Adipocyte (in vitro differentiated cells): Measurements from ENCODE around the gene GSTM4.
A peak's percentile ranks its signal among the peaks of the same experiment; 100 is the strongest.
"Not testable (repeated sequence)": the region's sequence is repeated elsewhere in the genome, so short reads cannot be mapped to it uniquely, and the experiment has no call there.

ENCODE experiments used
- DNase-seq: peaks from one replicate; pipeline ENCODE4 v3.0.0-alpha.2; 2015; ENCODE audit warnings: low read depth
- H3K27me3 ChIP-seq: replicated peaks from 2 replicates; pipeline ENCODE4 v1.7.0; 2013; ENCODE audit warnings: mild to moderate bottlenecking, low read length, moderate library complexity; ENCODE audit not compliant: control insufficient read depth, insufficient read depth
- H3K36me3 ChIP-seq: 2 replicates; pipeline ENCODE4 v1.7.0; 2013; ENCODE audit warnings: low read length, mild to moderate bottlenecking, moderate library complexity; ENCODE audit not compliant: control insufficient read depth, insufficient read depth, severe bottlenecking
- H3K4me1 ChIP-seq: 2 replicates; pipeline ENCODE4 v1.7.0; 2013; ENCODE audit warnings: mild to moderate bottlenecking, low read length, moderate library complexity; ENCODE audit not compliant: control insufficient read depth, insufficient read depth
- H3K4me3 ChIP-seq: 2 replicates; pipeline ENCODE4 v1.7.0; 2013; ENCODE audit warnings: mild to moderate bottlenecking, low read length, moderate library complexity
- H3K9ac ChIP-seq: 2 replicates; pipeline ENCODE4 v1.7.0; 2013; ENCODE audit warnings: mild to moderate bottlenecking, low read length, moderate library complexity
- H3K9me3 ChIP-seq: 2 replicates; pipeline ENCODE4 v1.7.0; 2013; ENCODE audit warnings: mild to moderate bottlenecking, low read length, moderate library complexity; ENCODE audit not compliant: control insufficient read depth

The GSTM4 gene

DNA sequence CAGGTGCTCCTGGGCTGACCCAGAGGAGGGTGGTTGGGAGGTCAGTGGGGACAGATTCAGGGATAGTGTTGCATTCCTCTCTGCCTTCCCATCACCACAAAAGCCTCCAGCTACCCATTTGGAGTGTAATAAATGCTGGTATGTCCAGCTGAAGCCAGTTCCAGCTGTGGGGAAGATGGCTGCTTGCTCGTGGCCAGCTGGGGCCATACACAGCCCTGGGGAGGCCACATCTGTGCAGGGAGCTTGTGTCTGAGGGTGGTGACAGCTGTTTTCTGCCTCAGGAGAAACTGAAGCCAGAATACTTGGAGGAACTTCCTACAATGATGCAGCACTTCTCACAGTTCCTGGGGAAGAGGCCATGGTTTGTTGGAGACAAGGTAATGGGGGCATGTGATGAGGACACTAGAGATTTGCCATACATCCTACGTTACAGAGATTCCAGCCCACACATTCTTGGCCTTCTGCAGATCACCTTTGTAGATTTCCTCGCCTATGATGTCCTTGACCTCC lies 2.7 kb downstream of the GSTM4 start:
- H3K27me3 ChIP-seq, result no peaks in the 10 kb centered on the region

GRCh38 chr1:109659145-109659544 lies 3.2 kb downstream of the GSTM4 start:
- Histone ChIP-seq H3K27me3 (no peaks in the 10 kb centered on the region), H3K9me3 (no peaks in the 10 kb centered on the region), H3K36me3 (peaks cover 6% of the 10 kb centered on the region), H3K9ac (no peak overlapping the region), H3K4me3 (no peak overlapping the region), H3K4me1 (peaks cover 13% of the 10 kb centered on the region)
- no peak for DNase-seq

More for the DNA sequence above, 2.7 kb downstream of the GSTM4 start:
- H3K4me3 ChIP-seq, result no peak overlapping the region
- H3K9ac ChIP-seq, result no peak overlapping the region
- peaks cover 13% of the 10 kb centered on the region for H3K4me1 ChIP-seq
- no peak for DNase-seq
- H3K36me3 ChIP-seq, result peaks cover 6% of the 10 kb centered on the region
- H3K9me3 ChIP-seq, result no peaks in the 10 kb centered on the region

DNA sequence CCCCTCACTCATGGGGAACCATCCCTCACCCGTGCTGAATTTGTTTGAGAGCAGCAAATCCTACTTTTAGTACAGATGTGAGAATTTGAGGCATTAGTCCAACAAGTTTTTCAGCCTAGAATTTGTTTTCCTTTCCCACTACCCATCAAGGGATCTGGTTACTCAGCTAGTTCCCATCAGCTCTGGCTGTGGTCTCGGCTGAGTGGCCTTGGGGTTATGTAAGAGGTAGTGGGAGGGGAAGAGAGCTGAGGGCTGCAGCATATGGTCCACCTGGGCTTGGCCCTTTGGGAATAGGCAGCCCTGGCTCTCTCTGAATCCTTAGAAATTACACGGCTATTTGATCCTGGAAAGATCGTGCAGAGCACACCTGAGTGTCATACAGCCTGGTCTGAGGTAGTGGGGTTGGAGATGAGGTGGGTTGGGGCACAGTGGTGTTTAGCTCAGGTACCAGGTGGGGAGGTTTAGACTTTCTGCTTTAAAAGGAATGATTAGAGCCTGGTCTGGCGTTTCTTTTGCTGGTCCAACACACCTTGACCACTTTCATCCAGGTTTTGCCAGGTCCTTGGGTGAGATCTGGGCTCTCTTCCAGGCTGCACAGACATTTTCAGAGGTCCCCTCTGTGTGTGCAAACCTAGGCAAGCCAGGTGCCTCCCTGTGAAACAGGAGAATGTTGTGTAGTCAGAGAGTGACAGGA lies 4.2 kb downstream of the GSTM4 start:
- Histone ChIP-seq H3K9me3 (no peaks in the 10 kb centered on the region), H3K4me3 (no peak overlapping the region), H3K4me1 (peaks cover 10% of the 10 kb centered on the region), H3K36me3 (peaks cover 6% of the 10 kb centered on the region), H3K27me3 (no peaks in the 10 kb centered on the region), H3K9ac (no peak overlapping the region)
- no peak for DNase-seq

DNA sequence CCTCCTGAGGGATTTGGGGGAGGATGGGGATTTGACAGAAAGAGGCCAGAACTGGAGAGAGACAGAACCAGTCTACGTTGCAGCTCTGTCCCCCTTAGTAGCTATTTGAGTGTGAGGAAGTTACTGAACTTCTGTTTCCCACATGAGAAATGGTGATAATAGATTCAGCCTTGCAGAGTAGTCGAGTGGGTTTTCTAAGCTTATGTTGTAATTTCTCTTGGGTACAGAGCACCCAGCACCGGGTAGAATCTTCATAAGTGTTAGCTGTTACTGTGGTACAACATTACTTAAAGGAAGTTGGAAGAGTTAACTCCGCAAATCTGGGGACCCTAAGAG lies 4.8 kb downstream of the GSTM4 start:
- not testable (repeated sequence) for H3K9ac ChIP-seq, DNase-seq, H3K27me3 ChIP-seq, H3K4me3 ChIP-seq, H3K36me3 ChIP-seq, H3K4me1 ChIP-seq, H3K9me3 ChIP-seq

- no peaks in the 10 kb centered on the region for H3K9me3 ChIP-seq
- DNase-seq, result no peak
- H3K9ac ChIP-seq, result no peak overlapping the region
- no peaks in the 10 kb centered on the region for H3K27me3 ChIP-seq
- no peak overlapping the region for H3K4me3 ChIP-seq
- H3K36me3 ChIP-seq, result peaks cover 6% of the 10 kb centered on the region
- peaks cover 4% of the 10 kb centered on the region for H3K4me1 ChIP-seq
Measured at GRCh38 chr1:109661391-109661790, 5.5 kb downstream of the GSTM4 start.

- Histone ChIP-seq H3K9me3 (no peaks in the 10 kb centered on the region), H3K27me3 (no peaks in the 10 kb centered on the region), H3K4me3 (no peak overlapping the region), H3K9ac (no peak overlapping the region), H3K4me1 (peaks cover 9% of the 10 kb centered on the region), H3K36me3 (peaks cover 6% of the 10 kb centered on the region)
- no peak for DNase-seq
Measured at GRCh38 chr1:109664671-109665070, 8.8 kb downstream of the GSTM4 start.

DNA sequence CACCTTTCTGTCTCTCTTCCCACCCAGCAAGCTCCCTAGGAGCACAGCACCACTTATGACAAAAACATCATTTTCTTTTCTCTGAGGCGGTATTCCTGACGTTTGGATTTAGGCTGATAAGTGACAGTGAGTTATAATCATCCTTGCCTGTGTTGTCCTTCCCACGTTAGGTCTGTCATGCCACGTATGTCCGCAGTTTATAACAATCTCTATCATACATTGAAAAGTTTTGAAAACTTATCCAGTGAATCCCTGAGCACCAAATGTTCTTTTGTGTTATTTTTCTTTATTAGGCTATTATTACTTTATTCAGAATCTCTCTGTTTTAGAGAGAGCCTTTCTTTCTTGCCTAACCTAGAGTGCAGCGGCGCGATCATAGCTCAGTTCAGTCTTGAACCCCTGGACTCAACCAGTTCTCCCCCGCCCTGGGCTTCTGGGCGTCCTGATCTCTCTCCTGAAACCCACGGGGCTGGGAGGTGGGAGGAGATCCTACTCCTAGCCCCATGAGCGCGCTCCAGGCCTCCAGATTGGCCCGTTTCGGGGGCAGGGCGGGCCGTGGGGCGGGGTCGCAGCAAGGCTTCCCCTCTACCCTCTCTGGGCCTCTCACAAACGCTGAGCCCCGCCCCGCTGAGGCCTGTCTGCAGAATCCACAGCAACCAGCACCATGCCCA lies 11.7 kb downstream of the GSTM4 start, which contains the start of gene GSTM2:
Gene GSTM2 (plus strand): TSS at position 606 of the 671 bp plus-strand sequence. CDS start 59 bp downstream, at position 665.
- Histone ChIP-seq H3K4me1 (peaks cover 9% of the 10 kb centered on the region), H3K4me3 (peak within 1 kb of the TSS; percentile 87), H3K27me3 (no peaks in the 10 kb centered on the region), H3K9me3 (no peaks in the 10 kb centered on the region), H3K9ac (peak within 1 kb of the TSS; percentile 81), H3K36me3 (no peaks in the 10 kb centered on the region)
- peak; percentile 98 for DNase-seq

GRCh38 chr1:109668123-109668775 lies 12.3 kb downstream of the GSTM4 start:
- H3K4me3 ChIP-seq, result peak overlapping the region; percentile 87
- peaks cover 9% of the 10 kb centered on the region for H3K4me1 ChIP-seq
- no peaks in the 10 kb centered on the region for H3K36me3 ChIP-seq
- no peak for DNase-seq
- no peaks in the 10 kb centered on the region for H3K9me3 ChIP-seq
- no peaks in the 10 kb centered on the region for H3K27me3 ChIP-seq
- peak overlapping the region; percentile 81 for H3K9ac ChIP-seq

DNA sequence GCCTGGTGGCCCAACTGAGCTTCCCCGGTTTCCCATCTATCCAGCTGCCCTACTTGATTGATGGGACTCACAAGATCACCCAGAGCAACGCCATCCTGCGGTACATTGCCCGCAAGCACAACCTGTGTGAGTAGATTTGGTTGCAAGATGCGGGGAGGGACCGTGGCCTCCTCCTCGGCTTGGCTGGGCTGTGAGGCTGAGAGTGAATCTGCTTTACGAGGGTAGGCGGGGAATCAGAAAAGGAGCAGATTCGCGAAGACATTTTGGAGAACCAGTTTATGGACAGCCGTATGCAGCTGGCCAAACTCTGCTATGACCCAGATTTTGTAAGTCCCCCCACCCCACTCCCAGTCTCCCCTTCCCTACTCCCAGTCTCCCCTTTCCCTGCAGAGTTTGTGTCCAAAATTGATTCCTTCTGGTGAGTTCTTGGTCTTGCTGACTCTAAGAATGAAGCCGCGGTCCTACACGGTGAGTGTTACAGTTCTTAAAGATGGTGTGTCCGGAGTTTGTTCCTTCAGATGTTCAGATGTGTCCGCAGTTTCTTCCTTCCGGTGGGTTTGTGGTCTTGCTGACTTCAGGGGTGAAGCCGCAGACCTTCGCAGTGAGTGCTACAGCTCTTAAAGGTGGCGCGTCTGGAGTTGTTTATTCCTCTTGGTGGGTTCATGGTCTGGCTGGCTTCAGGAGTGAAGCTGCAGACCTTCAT lies 13.5 kb downstream of the GSTM4 start:
- no peaks in the 10 kb centered on the region for H3K36me3 ChIP-seq
- H3K4me1 ChIP-seq, result peaks cover 9% of the 10 kb centered on the region
- no peak overlapping the region for H3K4me3 ChIP-seq
- no peak for DNase-seq
- no peaks in the 10 kb centered on the region for H3K9me3 ChIP-seq
- no peak overlapping the region for H3K9ac ChIP-seq
- no peaks in the 10 kb centered on the region for H3K27me3 ChIP-seq

DNA sequence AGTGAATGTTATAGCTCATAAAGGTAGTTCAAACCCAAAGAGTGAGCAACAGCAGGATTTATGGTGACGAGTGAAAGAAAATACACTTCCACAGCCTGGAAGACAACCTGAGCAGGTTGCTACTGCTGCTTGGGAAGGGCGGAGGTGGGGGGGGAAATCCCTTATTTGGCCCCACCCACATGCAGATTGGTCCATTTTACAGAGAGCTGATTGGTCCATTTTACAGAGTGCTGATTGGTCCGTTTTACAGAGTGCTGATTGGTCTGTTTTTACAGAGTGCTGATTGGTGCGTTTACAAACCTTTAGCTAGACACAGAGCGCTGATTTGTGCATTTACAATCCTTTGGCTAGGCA lies 14.0 kb downstream of the GSTM4 start:
- not testable (repeated sequence) for H3K9me3 ChIP-seq, H3K4me1 ChIP-seq, H3K27me3 ChIP-seq, H3K9ac ChIP-seq, H3K36me3 ChIP-seq, H3K4me3 ChIP-seq, DNase-seq

DNA sequence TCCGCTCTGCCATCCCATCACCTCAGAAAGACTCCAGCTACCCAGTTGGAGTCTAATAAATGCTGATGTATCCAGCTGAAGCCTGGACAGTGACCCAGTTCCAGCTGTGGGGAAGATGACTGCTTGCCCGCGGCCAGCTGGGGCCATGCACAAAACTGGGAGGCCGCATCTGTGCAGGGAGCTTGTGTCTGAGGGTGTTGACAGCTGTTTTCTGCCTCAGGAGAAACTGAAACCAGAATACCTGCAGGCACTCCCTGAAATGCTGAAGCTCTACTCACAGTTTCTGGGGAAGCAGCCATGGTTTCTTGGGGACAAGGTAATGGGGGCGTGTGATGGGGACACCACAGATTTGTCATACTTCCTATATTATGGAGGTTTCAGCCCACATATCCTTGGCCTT lies 15.2 kb downstream of the GSTM4 start:
- Histone ChIP-seq H3K9me3 (no peaks in the 10 kb centered on the region), H3K36me3 (no peaks in the 10 kb centered on the region), H3K27me3 (no peaks in the 10 kb centered on the region), H3K9ac (no peak overlapping the region), H3K4me1 (peaks cover 9% of the 10 kb centered on the region), H3K4me3 (no peak overlapping the region)
- no peak for DNase-seq
